ENCODE measurements around the gene C9orf43.
"Not testable (repeated sequence)": the region's sequence is repeated elsewhere in the genome, so short reads cannot be mapped to it uniquely, and the experiment has no call there.

Gene C9orf43

GRCh38 chr9:113364951-113365350, 45.6 kb upstream of the C9orf43 start:
- no peaks in the 10 kb centered on the region for H3K36me3 ChIP-seq (ENCODE audit: insufficient read depth, low read length)
- H3K27me3 ChIP-seq (ENCODE audit: insufficient read depth, low read length, poor library complexity) = peaks cover 2% of the 10 kb centered on the region
- H4K20me1 ChIP-seq (ENCODE audit: insufficient read depth, low read length) = no peaks in the 10 kb centered on the region
- no peak for DNase-seq
- no peak overlapping the region for H3K4me2 ChIP-seq (ENCODE audit: insufficient read depth, low read length)
- H3K27ac ChIP-seq (ENCODE audit: low read length) = no peak overlapping the region
- H3K4me3 ChIP-seq (ENCODE audit: low read depth in 1 of 2, low read length in 2 of 2) = no peak overlapping the region
- H3K9me3 ChIP-seq (ENCODE audit: insufficient read depth, low read length, severe bottlenecking) = no peaks in the 10 kb centered on the region
- no peak overlapping the region for H2AFZ ChIP-seq (ENCODE audit: low read depth, low read length)
- no peak overlapping the region for H3K9ac ChIP-seq (ENCODE audit: low read depth, low read length)
- no peaks in the 10 kb centered on the region for H3K4me1 ChIP-seq (ENCODE audit: insufficient read depth, low read length)
- TF ChIP-seq EZH2 (IDR thresholded peaks at IDR 0.05; ENCODE audit: borderline replicate concordance, low read depth, low read length, severe bottlenecking) (no peak), CTCF (IDR thresholded peaks at IDR 0.05; ENCODE audit: borderline replicate concordance, extremely low read depth, low read length, poor library complexity, severe bottlenecking) (no peak)
- no peaks in the 10 kb centered on the region for H3K79me2 ChIP-seq (ENCODE audit: insufficient read depth, low read length)
- ATAC-seq (ENCODE audit: insufficient read depth, low read depth) = no peak

GRCh38 chr9:113365652-113366051, 44.9 kb upstream of the C9orf43 start:
- H3K4me2 ChIP-seq (ENCODE audit: insufficient read depth, low read length); H3K36me3 ChIP-seq (ENCODE audit: insufficient read depth, low read length); H2AFZ ChIP-seq (ENCODE audit: low read depth, low read length); H3K79me2 ChIP-seq (ENCODE audit: insufficient read depth, low read length); ATAC-seq (ENCODE audit: insufficient read depth, low read depth); H3K9ac ChIP-seq (ENCODE audit: low read depth, low read length); H3K27ac ChIP-seq (ENCODE audit: low read length); H3K9me3 ChIP-seq (ENCODE audit: insufficient read depth, low read length, severe bottlenecking); H3K27me3 ChIP-seq (ENCODE audit: insufficient read depth, low read length, poor library complexity); H3K4me1 ChIP-seq (ENCODE audit: insufficient read depth, low read length); DNase-seq; H4K20me1 ChIP-seq (ENCODE audit: insufficient read depth, low read length); H3K4me3 ChIP-seq (ENCODE audit: low read depth in 1 of 2, low read length in 2 of 2): not testable (repeated sequence)

GRCh38 chr9:113368348-113368981, 42.1 kb upstream of the C9orf43 start:
- Histone ChIP-seq H3K9me3 (ENCODE audit: insufficient read depth, low read length, severe bottlenecking) (no peaks in the 10 kb centered on the region), H3K4me3 (ENCODE audit: low read depth in 1 of 2, low read length in 2 of 2) (no peak overlapping the region), H2AFZ (ENCODE audit: low read depth, low read length) (no peak overlapping the region), H3K36me3 (ENCODE audit: insufficient read depth, low read length) (0 out of 2 replicates have a peak, but pooled peaks cover 2% of the 10 kb centered on the region), H3K9ac (ENCODE audit: low read depth, low read length) (no peak overlapping the region), H3K27ac (ENCODE audit: low read length) (no peak overlapping the region), H3K79me2 (ENCODE audit: insufficient read depth, low read length) (no peaks in the 10 kb centered on the region), H3K4me1 (ENCODE audit: insufficient read depth, low read length) (no peaks in the 10 kb centered on the region), H4K20me1 (ENCODE audit: insufficient read depth, low read length) (no peaks in the 10 kb centered on the region), H3K27me3 (ENCODE audit: insufficient read depth, low read length, poor library complexity) (no peaks in the 10 kb centered on the region), H3K4me2 (ENCODE audit: insufficient read depth, low read length) (no peak overlapping the region)
- no peak for TF ChIP-seq EZH2 (IDR thresholded peaks at IDR 0.05; ENCODE audit: borderline replicate concordance, low read depth, low read length, severe bottlenecking)
- TF ChIP-seq CTCF (IDR thresholded peaks at IDR 0.05; ENCODE audit: borderline replicate concordance, extremely low read depth, low read length, poor library complexity, severe bottlenecking) = no peak
- no peak for DNase-seq
- no peak for ATAC-seq (ENCODE audit: insufficient read depth, low read depth)

- no peak for ATAC-seq (ENCODE audit: insufficient read depth, low read depth)
- Histone ChIP-seq H3K27me3 (ENCODE audit: insufficient read depth, low read length, poor library complexity) (no peaks in the 10 kb centered on the region), H3K36me3 (ENCODE audit: insufficient read depth, low read length) (peaks cover 9% of the 10 kb centered on the region; the same call in 1 of the 2 replicates), H2AFZ (ENCODE audit: low read depth, low read length) (no peak overlapping the region), H3K4me2 (ENCODE audit: insufficient read depth, low read length) (no peak overlapping the region), H3K79me2 (ENCODE audit: insufficient read depth, low read length) (no peaks in the 10 kb centered on the region), H3K9ac (ENCODE audit: low read depth, low read length) (no peak overlapping the region), H3K27ac (ENCODE audit: low read length) (no peak overlapping the region), H3K4me3 (ENCODE audit: low read depth in 1 of 2, low read length in 2 of 2) (no peak overlapping the region), H4K20me1 (ENCODE audit: insufficient read depth, low read length) (no peaks in the 10 kb centered on the region), H3K4me1 (ENCODE audit: insufficient read depth, low read length) (no peaks in the 10 kb centered on the region), H3K9me3 (ENCODE audit: insufficient read depth, low read length, severe bottlenecking) (no peaks in the 10 kb centered on the region)
- no peak for TF ChIP-seq EZH2 (IDR thresholded peaks at IDR 0.05; ENCODE audit: borderline replicate concordance, low read depth, low read length, severe bottlenecking)
- TF ChIP-seq CTCF (IDR thresholded peaks at IDR 0.05; ENCODE audit: borderline replicate concordance, extremely low read depth, low read length, poor library complexity, severe bottlenecking) = no peak
- no peak for DNase-seq
Measured at GRCh38 chr9:113368982-113369854, 41.3 kb upstream of the C9orf43 start.

Data from DND-41 (cell line).